Hepatocyte (in vitro differentiated cells): ENCODE data around the gene ZNF300.

Experiments
- CTCF ChIP-seq: fragments of 200-600 bp; sonication (generic); IDR thresholded peaks from 2 replicates; pipeline ENCODE4 v1.5.1; 2016; ENCODE audit warnings: antibody characterized with exemption, mild to moderate bottlenecking; ENCODE audit not compliant: poor library complexity
- EZH2 ChIP-seq: fragments of 200-600 bp; sonication (generic); IDR thresholded peaks from 2 replicates; pipeline ENCODE4 v1.6.1; 2016; ENCODE audit warnings: antibody characterized with exemption, mild to moderate bottlenecking, borderline replicate concordance

GRCh38 chr5:150912312-150912814 is 7.6 kb upstream of the ZNF300 start:
- no peak for TF ChIP-seq CTCF
- TF ChIP-seq EZH2: no peak
